Spleen (tissue), 7 donors: ENCODE measurements around the gene RIC8B.

Experiments
- CTCF ChIP-seq, 11 experiments: fragments of 200-600 bp in 7 of 11; fragments of 450-650 bp in 4 of 11; sonication (generic) in 4 of 11; IDR thresholded peaks in 8 of 11; conservative IDR thresholded peaks in 3 of 11; 1 replicate in 7 of 11; 2 replicates in 4 of 11; pipeline versions ENCODE4 v1.4.0 to v1.8.0; 2016 to 2021; ENCODE audit warnings: antibody characterized with exemption in 11 of 11, inconsistent platforms in 4 of 11, mild to moderate bottlenecking in 1 of 11
- POLR2A ChIP-seq, 3 donors: fragments of 450-650 bp; IDR thresholded peaks; one replicate each; pipeline ENCODE4 v1.5.1; 2017; ENCODE audit warnings: antibody characterized with exemption in 3 of 3, mild to moderate bottlenecking in 1 of 3
- POLR2AphosphoS5 ChIP-seq, 3 donors: sonication (generic); formaldehyde crosslinking; IDR thresholded peaks; one replicate each; pipeline ENCODE4 v1.5.1; 2017; ENCODE audit warnings: antibody characterized with exemption in 3 of 3
- donor health status: DM: no; HTN: no; CAD: no; lungs with moderate emphysema.
- donor health status: DM: no; HTN: no; CAD: no.
- donor health status: DM: no; HTN: no; CAD: no.

GRCh38 chr12:106837782-106838181, 63.3 kb downstream of the RIC8B start:
- TF ChIP-seq POLR2A (IDR thresholded peaks at IDR 0.05) = no peak
- TF ChIP-seq CTCF (IDR thresholded peaks at IDR 0.05 in 8 of 11, conservative IDR thresholded peaks at IDR 0.05 in 3 of 11) = no peak
- no peak for TF ChIP-seq POLR2AphosphoS5 (IDR thresholded peaks at IDR 0.05)
